Panc1 (cell line): ENCODE measurements around the gene NTM. TPM values are rescaled to one million over a fixed set of nuclear protein-coding genes. Genes with fewer than 3 reads are reported as not detected.

Experiments used
- ATAC-seq: fragments of 200-7000 bp; cut with Tn5 transposase; 2 replicates; pipeline ENCODE4 v1.9.1; 2020; ENCODE audit warnings: mild to moderate bottlenecking, moderate library complexity
- BruUV-seq: library from RNA; stranded (reverse); fragments of 400-500 nt; replicated peaks from 2 replicates; lab custom pipeline; 2021; lab: Mats Ljungman, UMichigan
- CTCF ChIA-PET: fragments of 300-600 bp; sonication (Branson Sonifier 250); formaldehyde crosslinking; loops from one replicate; lab custom pipeline; 2022; ENCODE audit warnings: antibody characterized with exemption; lab: Charles Lee
- POLR2A ChIA-PET: fragments of 300-600 bp; sonication (Branson Sonifier 250); formaldehyde crosslinking; loops from one replicate; lab custom pipeline; 2022; ENCODE audit warnings: antibody characterized with exemption; lab: Charles Lee
- DNase-seq: peaks from one replicate; pipeline ENCODE4 v3.0.0-alpha.2; 2010; ENCODE audit warnings: low read depth, low spot score
- H3K27ac ChIP-seq: 2 replicates; pipeline ENCODE4 v1.5.1; 2011; ENCODE audit warnings: mild to moderate bottlenecking, low read length, inconsistent platforms
- H3K27me3 ChIP-seq: fragments of 200-500 bp; sonication (Bioruptor generic); 2 replicates; pipeline ENCODE4 v1.6.0; 2014; ENCODE audit warnings: low read length, inconsistent platforms; ENCODE audit not compliant: control insufficient read depth, insufficient read depth
- H3K36me3 ChIP-seq: fragments of 200-500 bp; sonication (Bioruptor generic); 2 replicates; pipeline ENCODE4 v1.5.1; 2014; ENCODE audit warnings: inconsistent platforms, mild to moderate bottlenecking, low read length, moderate library complexity; ENCODE audit not compliant: control insufficient read depth, insufficient read depth
- H3K4me1 ChIP-seq: 2 replicates; pipeline ENCODE4 v1.5.1; 2011; ENCODE audit warnings: inconsistent platforms, mild to moderate bottlenecking, low read length, moderate library complexity; ENCODE audit not compliant: control insufficient read depth, insufficient read depth
- H3K4me3 ChIP-seq, 2 experiments: 2 replicates each; pipeline ENCODE4 v1.5.1; 2011 to 2012; ENCODE audit warnings: low read depth in 2 of 2, low read length in 2 of 2, mild to moderate bottlenecking in 2 of 2, inconsistent platforms in 1 of 2, moderate library complexity in 1 of 2
- H3K9me3 ChIP-seq: fragments of 200-500 bp; sonication (Bioruptor generic); 2 replicates; pipeline ENCODE4 v1.5.1; 2014; ENCODE audit warnings: low read depth, mild to moderate bottlenecking, inconsistent platforms, low read length, moderate library complexity; ENCODE audit not compliant: control insufficient read depth, insufficient read depth
- POLR2AphosphoS5 ChIP-seq: IDR thresholded peaks from 2 replicates; pipeline ENCODE4 v1.6.1; 2012; ENCODE audit warnings: mild to moderate bottlenecking, low read depth, low read length, moderate library complexity
- SIN3A ChIP-seq: IDR thresholded peaks from 2 replicates; pipeline ENCODE4 v1.6.1; 2012; ENCODE audit warnings: low read depth, mild to moderate bottlenecking, low read length, moderate library complexity, borderline replicate concordance; ENCODE audit not compliant: insufficient read depth
- TCF7L2 ChIP-seq: IDR thresholded peaks from 2 replicates; pipeline ENCODE4 v1.6.1; 2011; ENCODE audit warnings: mild to moderate bottlenecking, low read depth, low read length, inconsistent platforms
- in situ Hi-C: cut with HindIII; loops from 2 replicates; pipeline ENCODE4 v1.10.0; 2016; ENCODE audit warnings: low sequenced_read_pairs, low pct_unique_long_range_greater_than_20kb
- intact Hi-C: fragments of 100-400 bp; cut with micrococcal nuclease; formaldehyde crosslinking; loops from one replicate; pipeline ENCODE4 v1.10.0; 2022; ENCODE audit not compliant: unreplicated experiment
- total RNA-seq: library from RNA; stranded (reverse); gene quantifications from one replicate; pipeline ENCODE4 v1.2.1, GENCODE V29; 2021; ENCODE audit not compliant: unreplicated experiment
- TF ChIP-seq, protein P1 (sequence below), 2 experiments: IDR thresholded peaks; 2 replicates each; pipeline ENCODE4 v1.6.1; 2011 to 2012; ENCODE audit warnings: low read depth in 2 of 2, control low read depth in 1 of 2, low read length in 1 of 2, mild to moderate bottlenecking in 1 of 2, moderate library complexity in 1 of 2; ENCODE audit not compliant: insufficient read depth in 1 of 2
- TF ChIP-seq, protein P2 (sequence below): fragments of 450-650 bp; IDR thresholded peaks from 2 replicates; pipeline ENCODE4 v1.5.1; 2017; ENCODE audit warnings: mild to moderate bottlenecking

NTM gene
- total RNA-seq, 1 experiment from 2014 or later: 0.10 TPM

DNA sequence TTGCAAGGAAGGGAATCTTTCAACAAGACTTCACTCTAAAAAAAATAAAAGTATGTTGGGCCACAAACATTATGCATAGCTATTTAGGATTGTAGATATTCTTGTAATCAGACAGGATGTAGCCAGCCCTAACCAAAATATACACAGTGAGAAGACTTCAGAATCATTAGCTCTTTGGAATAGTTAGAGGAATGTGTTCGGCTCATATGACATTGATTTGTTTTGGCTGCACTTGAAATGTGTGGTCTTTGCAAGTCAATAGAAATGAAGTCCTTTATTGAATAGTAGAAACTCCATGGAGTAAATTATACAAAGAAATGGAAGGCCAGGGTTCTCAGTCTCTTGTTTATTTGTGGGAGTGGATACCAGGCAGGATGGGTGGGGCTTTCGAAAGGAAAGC, 692.1 kb downstream of the NTM start:
- Histone ChIP-seq H3K27ac (no peak overlapping the region), H3K27me3 (no peaks in the 10 kb centered on the region), H3K9me3 (no peaks in the 10 kb centered on the region), H3K4me3 (no peak overlapping the region), H3K4me1 (no peaks in the 10 kb centered on the region), H3K36me3 (no peaks in the 10 kb centered on the region)
- in situ Hi-C loops (no loop called here), intact Hi-C loops (no loop called here)
- CTCF ChIA-PET: no interaction called here
- POLR2A ChIA-PET: interaction anchor here (0.7 kb wide), 1 partner anchor 368 kb away, joined by 5 read pairs; no protein-coding TSS in a partner anchor
- BruUV-seq: no TSS peak
- ATAC-seq (no peak), DNase-seq (no peak)
- TF ChIP-seq, protein P1, sequence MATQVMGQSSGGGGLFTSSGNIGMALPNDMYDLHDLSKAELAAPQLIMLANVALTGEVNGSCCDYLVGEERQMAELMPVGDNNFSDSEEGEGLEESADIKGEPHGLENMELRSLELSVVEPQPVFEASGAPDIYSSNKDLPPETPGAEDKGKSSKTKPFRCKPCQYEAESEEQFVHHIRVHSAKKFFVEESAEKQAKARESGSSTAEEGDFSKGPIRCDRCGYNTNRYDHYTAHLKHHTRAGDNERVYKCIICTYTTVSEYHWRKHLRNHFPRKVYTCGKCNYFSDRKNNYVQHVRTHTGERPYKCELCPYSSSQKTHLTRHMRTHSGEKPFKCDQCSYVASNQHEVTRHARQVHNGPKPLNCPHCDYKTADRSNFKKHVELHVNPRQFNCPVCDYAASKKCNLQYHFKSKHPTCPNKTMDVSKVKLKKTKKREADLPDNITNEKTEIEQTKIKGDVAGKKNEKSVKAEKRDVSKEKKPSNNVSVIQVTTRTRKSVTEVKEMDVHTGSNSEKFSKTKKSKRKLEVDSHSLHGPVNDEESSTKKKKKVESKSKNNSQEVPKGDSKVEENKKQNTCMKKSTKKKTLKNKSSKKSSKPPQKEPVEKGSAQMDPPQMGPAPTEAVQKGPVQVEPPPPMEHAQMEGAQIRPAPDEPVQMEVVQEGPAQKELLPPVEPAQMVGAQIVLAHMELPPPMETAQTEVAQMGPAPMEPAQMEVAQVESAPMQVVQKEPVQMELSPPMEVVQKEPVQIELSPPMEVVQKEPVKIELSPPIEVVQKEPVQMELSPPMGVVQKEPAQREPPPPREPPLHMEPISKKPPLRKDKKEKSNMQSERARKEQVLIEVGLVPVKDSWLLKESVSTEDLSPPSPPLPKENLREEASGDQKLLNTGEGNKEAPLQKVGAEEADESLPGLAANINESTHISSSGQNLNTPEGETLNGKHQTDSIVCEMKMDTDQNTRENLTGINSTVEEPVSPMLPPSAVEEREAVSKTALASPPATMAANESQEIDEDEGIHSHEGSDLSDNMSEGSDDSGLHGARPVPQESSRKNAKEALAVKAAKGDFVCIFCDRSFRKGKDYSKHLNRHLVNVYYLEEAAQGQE (IDR thresholded peaks at IDR 0.05; ENCODE audit: insufficient read depth in 1 of 2, low read depth in 2 of 2, low read length in 1 of 2): no peak
- TF ChIP-seq, protein P2, sequence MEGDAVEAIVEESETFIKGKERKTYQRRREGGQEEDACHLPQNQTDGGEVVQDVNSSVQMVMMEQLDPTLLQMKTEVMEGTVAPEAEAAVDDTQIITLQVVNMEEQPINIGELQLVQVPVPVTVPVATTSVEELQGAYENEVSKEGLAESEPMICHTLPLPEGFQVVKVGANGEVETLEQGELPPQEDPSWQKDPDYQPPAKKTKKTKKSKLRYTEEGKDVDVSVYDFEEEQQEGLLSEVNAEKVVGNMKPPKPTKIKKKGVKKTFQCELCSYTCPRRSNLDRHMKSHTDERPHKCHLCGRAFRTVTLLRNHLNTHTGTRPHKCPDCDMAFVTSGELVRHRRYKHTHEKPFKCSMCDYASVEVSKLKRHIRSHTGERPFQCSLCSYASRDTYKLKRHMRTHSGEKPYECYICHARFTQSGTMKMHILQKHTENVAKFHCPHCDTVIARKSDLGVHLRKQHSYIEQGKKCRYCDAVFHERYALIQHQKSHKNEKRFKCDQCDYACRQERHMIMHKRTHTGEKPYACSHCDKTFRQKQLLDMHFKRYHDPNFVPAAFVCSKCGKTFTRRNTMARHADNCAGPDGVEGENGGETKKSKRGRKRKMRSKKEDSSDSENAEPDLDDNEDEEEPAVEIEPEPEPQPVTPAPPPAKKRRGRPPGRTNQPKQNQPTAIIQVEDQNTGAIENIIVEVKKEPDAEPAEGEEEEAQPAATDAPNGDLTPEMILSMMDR: no peak
- TF ChIP-seq POLR2AphosphoS5 (no peak), TCF7L2 (no peak), SIN3A (no peak)

DNA sequence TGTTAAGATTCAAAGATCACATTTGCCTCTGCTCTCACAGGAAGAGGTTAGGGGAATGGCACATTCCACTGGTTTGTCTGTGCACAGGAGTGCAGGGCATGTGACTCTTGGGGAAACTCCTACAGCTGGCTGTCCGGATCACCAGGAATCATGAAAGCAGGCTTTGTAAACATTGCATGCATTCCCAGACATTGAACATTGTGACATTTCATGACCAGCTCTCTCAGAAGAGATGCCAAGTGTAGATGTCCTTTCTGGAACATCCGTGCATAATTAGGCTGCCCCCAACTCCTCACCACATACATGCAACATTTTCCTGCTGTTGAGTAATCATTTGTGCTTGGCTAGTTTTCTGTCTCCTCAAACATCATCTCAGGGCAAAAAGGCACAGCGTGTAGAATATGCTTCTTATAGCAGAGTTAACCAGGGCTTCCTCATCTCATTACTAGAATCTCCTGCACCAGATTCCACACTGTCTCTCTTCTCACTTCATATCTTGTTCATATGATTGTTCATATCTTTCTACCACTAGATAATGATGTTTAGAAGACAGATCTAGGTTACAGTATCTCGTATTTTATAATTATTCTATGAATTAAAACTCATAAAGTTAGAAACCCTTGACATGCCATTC, 694.7 kb downstream of the NTM start:
- no TSS peak for BruUV-seq
- Histone ChIP-seq H3K4me1 (no peaks in the 10 kb centered on the region), H3K4me3 (no peak overlapping the region), H3K27me3 (no peaks in the 10 kb centered on the region), H3K9me3 (0 out of 2 replicates have a peak, but pooled peaks cover 3% of the 10 kb centered on the region), H3K27ac (no peak overlapping the region), H3K36me3 (no peaks in the 10 kb centered on the region)
- in situ Hi-C loops: no loop called here
- ChIA-PET POLR2A (no interaction called here), CTCF (no interaction called here)
- ATAC-seq (no peak), DNase-seq (no peak)
- intact Hi-C loops: no loop called here
- TF ChIP-seq POLR2AphosphoS5 (no peak), SIN3A (no peak), TCF7L2 (no peak)
- TF ChIP-seq, protein P2: no peak
- TF ChIP-seq, protein P1 (IDR thresholded peaks at IDR 0.05; ENCODE audit: insufficient read depth in 1 of 2, low read depth in 2 of 2, low read length in 1 of 2): no peak
